GM12878 (cell line): ENCODE results near the gene PRKN. TPM values are rescaled to one million over a fixed set of nuclear protein-coding genes. Genes with fewer than 3 reads are reported as not detected.

Experiments used
- ATAC-seq: fragments of 200-7000 bp; cut with Tn5 transposase; 3 replicates; pipeline ENCODE4 v1.9.1; 2020; ENCODE audit warnings: mild to moderate bottlenecking, moderate library complexity
- BruUV-seq: library from RNA; stranded (reverse); fragments of 400-500 nt; replicated peaks from 2 replicates; lab custom pipeline; 2021; lab: Mats Ljungman, UMichigan
- CTCF ChIA-PET: fragments of 300-600 bp; sonication (Branson Sonifier 250); formaldehyde crosslinking; extraction: SDS; loops from one replicate; lab custom pipeline; 2021; ENCODE audit warnings: inconsistent platforms; lab: Yijun Ruan, JAX
- POLR2A ChIA-PET: fragments of 350-600 bp; formaldehyde crosslinking; extraction: SDS; loops from one replicate; lab custom pipeline; 2021; ENCODE audit warnings: inconsistent platforms; lab: Charles Lee
- RAD21 ChIA-PET: fragments of 300-600 bp; sonication (Branson Sonifier 250); formaldehyde crosslinking; loops from one replicate; lab custom pipeline; 2023; ENCODE audit warnings: antibody characterized with exemption; ENCODE audit not compliant: unreplicated experiment; lab: Charles Lee
- SMC1A ChIA-PET: fragments of 300-600 bp; sonication (Branson Sonifier 250); formaldehyde crosslinking; loops from one replicate; lab custom pipeline; 2023; ENCODE audit not compliant: unreplicated experiment, uncharacterized antibody; lab: Charles Lee
- DNase-seq: peaks from one replicate; pipeline ENCODE4 v3.0.0-alpha.2; 2011; ENCODE audit warnings: low read depth, low spot score
- FAIRE-seq: peaks from 3 replicates; lab custom pipeline; 2011; peaks lifted over from hg19 to GRCh38; lab: Jason Lieb, UNC
- H2AFZ ChIP-seq: 2 replicates; pipeline ENCODE4 v1.6.0; 2011; ENCODE audit warnings: low read depth, low read length, control low read depth; ENCODE audit not compliant: control insufficient read depth
- H3K27ac ChIP-seq: 2 replicates; pipeline ENCODE4 v1.5.1; 2011; ENCODE audit warnings: control low read depth; ENCODE audit not compliant: control insufficient read depth, insufficient read depth
- H3K27me3 ChIP-seq, 2 experiments: replicated peaks in 1 of 2; 2 replicates each; pipeline versions ENCODE4 v1.6.0 to v1.6.1; 2011; ENCODE audit warnings: low read length in 1 of 2; ENCODE audit not compliant: control insufficient read depth in 2 of 2, insufficient read depth in 2 of 2
- H3K36me3 ChIP-seq, 2 experiments: 2 replicates each; pipeline ENCODE4 v1.5.1; 2011; ENCODE audit warnings: low read length in 1 of 2; ENCODE audit not compliant: control insufficient read depth in 2 of 2, insufficient read depth in 2 of 2
- H3K4me1 ChIP-seq: 2 replicates; pipeline ENCODE4 v1.6.1; 2011; ENCODE audit warnings: mild to moderate bottlenecking, low read length, moderate library complexity, mixed read lengths; ENCODE audit not compliant: control insufficient read depth, insufficient read depth
- H3K4me2 ChIP-seq: 2 replicates; pipeline ENCODE4 v1.6.0; 2011; ENCODE audit warnings: control low read depth; ENCODE audit not compliant: control insufficient read depth, insufficient read depth
- H3K4me3 ChIP-seq: fragments of 200-600 bp; sonication (generic); 2 replicates; pipeline ENCODE4 v1.5.1; 2016
- H3K79me2 ChIP-seq: 2 replicates; pipeline ENCODE4 v1.6.0; 2011; ENCODE audit warnings: low read length; ENCODE audit not compliant: control insufficient read depth, insufficient read depth
- H3K9ac ChIP-seq: 2 replicates; pipeline ENCODE4 v1.8.0; 2011; ENCODE audit warnings: low read length, control low read depth, mixed read lengths; ENCODE audit not compliant: control insufficient read depth, insufficient read depth
- H3K9me3 ChIP-seq: replicated peaks from 3 replicates; pipeline ENCODE4 v1.5.1; 2011; ENCODE audit warnings: mild to moderate bottlenecking, low read length; ENCODE audit not compliant: control insufficient read depth, insufficient read depth
- H4K20me1 ChIP-seq: 2 replicates; pipeline ENCODE4 v1.6.0; 2011; ENCODE audit not compliant: control insufficient read depth, insufficient read depth
- BRCA1 ChIP-seq: IDR thresholded peaks from 2 replicates; pipeline ENCODE4 v1.6.1; 2011; ENCODE audit warnings: low read depth, low read length, improper control_type of control experiment
- CBX5 ChIP-seq: sonication (generic); IDR thresholded peaks from 2 replicates; pipeline ENCODE4 v1.6.1; 2016; ENCODE audit warnings: low read depth, moderate library complexity, mild to moderate bottlenecking, inconsistent platforms
- CREB1 ChIP-seq: IDR thresholded peaks from 2 replicates; pipeline ENCODE4 v1.6.1; 2012; ENCODE audit warnings: low read depth, mild to moderate bottlenecking, inconsistent platforms
- MTA2 ChIP-seq: fragments of 450-650 bp; IDR thresholded peaks from 2 replicates; pipeline ENCODE4 v1.6.1; 2016; ENCODE audit warnings: low read depth, mild to moderate bottlenecking, moderate library complexity
- NBN ChIP-seq: fragments of 450-650 bp; IDR thresholded peaks from 2 replicates; pipeline ENCODE4 v1.6.1; 2016
- PAX5 ChIP-seq: IDR thresholded peaks from 2 replicates; pipeline ENCODE4 v1.6.1; 2011; ENCODE audit warnings: low read depth, low read length, borderline replicate concordance
- ZNF274 ChIP-seq: IDR thresholded peaks from one replicate; pipeline ENCODE4 v1.8.0; 2011; ENCODE audit not compliant: insufficient read length, insufficient read depth
- WGBS: methylation state at CpG from one replicate; pipeline ENCODE4 v1.1.6; 2016; ENCODE audit warnings: low lambda C conversion rate; ENCODE audit not compliant: insufficient replicate concordance, insufficient coverage; ENCODE audit errors: missing lambda C conversion rate; 5-methylcytosine and 5-hydroxymethylcytosine counted together
- in situ Hi-C: fragments of 300-500 bp; cut with MboI; formaldehyde crosslinking; loops from 9 replicates; pipeline ENCODE4 v1.14.3; 2018; ENCODE audit warnings: mixed read lengths
- intact Hi-C: fragments of 100-400 bp; cut with micrococcal nuclease; formaldehyde crosslinking; loops from one replicate; pipeline ENCODE4 v1.14.2; 2022; ENCODE audit not compliant: unreplicated experiment
- polyA plus RNA-seq, 11 experiments: library from polyadenylated mRNA; depleted of rRNA in 4 of 11; unstranded in 6 of 11; stranded (reverse) in 5 of 11; fragments of >200 nt; fragmentation: Nextera tagmentation in 4 of 11; fragmentation: Illumina TruSeq in 1 of 11; extraction: Ambion mirVana in 4 of 11; extraction: Trizol in 1 of 11; gene quantifications; 1 replicate in 1 of 11; 2 replicates in 10 of 11; pipeline versions ENCODE4 v1.2.1 to v1.2.3, GENCODE V29; 2011 to 2016; ENCODE audit warnings: inconsistent platforms in 2 of 11, missing spikeins in 2 of 11, low read depth in 1 of 11
- total RNA-seq, 4 experiments: library from RNA; depleted of rRNA in 3 of 4; stranded (reverse); fragments of >200 nt in 3 of 4; fragmentation: Illumina TruSeq in 1 of 4; extraction: Trizol in 1 of 4; gene quantifications; 2 replicates each; pipeline versions ENCODE4 v1.2.1 to v1.2.3, GENCODE V29; 2013 to 2021
- TF ChIP-seq, protein P1 (sequence below): IDR thresholded peaks from 2 replicates; pipeline ENCODE4 v1.6.1; 2011; ENCODE audit warnings: borderline replicate concordance, low read depth, mild to moderate bottlenecking, moderate library complexity, mixed read lengths, low read length; ENCODE audit not compliant: insufficient read depth; ENCODE audit errors: extremely low read length
- TF ChIP-seq, protein P2 (sequence below): fragments of 150-350 bp; IDR thresholded peaks from 2 replicates; pipeline ENCODE4 v1.6.1; 2014; ENCODE audit warnings: mild to moderate bottlenecking, low read depth, low read length

PRKN gene
- total and polyA plus RNA-seq, 10 of the 15 experiments (the other 5 are each of a cell fraction or from before 2014, with no cell fraction given), result 0.06 to 0.09 TPM; not detected in 8

DNA sequence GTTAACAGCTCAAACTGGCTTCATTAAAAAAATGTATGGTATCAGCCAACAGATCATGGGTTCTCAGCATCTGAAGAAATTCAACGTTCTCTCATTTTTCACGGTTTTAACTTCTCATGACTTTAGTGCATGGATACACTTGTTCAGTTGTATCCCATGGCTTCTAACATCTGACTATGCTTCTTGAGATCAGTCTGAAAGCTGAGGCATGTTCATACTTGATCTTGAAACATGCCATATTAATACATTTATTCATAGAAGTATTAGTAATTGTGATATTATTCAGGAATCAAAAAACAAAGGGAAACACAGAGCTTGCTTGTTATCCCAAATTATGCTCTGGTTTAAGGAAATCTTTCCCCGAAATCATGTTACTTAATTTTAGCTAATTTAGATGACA is 649.4 kb downstream of the PRKN start:
- no peaks in the 10 kb centered on the region for H3K27me3 ChIP-seq
- H3K4me3 ChIP-seq, result no peak overlapping the region
- no TSS peak for BruUV-seq
- SMC1A ChIA-PET, result interaction anchor here (1.0 kb wide), 1 partner anchor 11 kb away, joined by 3 read pairs; no protein-coding TSS in a partner anchor
- DNase-seq (no peak), ATAC-seq (no peak), FAIRE-seq (no peak)
- H3K4me2 ChIP-seq, result no peak overlapping the region
- intact Hi-C loops, result no loop called here
- no peak overlapping the region for H3K27ac ChIP-seq
- no peak overlapping the region for H3K9ac ChIP-seq
- H3K79me2 ChIP-seq, result no peaks in the 10 kb centered on the region
- POLR2A ChIA-PET, result no interaction called here
- no peaks in the 10 kb centered on the region for H3K9me3 ChIP-seq
- H2AFZ ChIP-seq, result no peak overlapping the region
- TF ChIP-seq CREB1 (no peak), NBN (no peak), PAX5 (no peak), MTA2 (no peak), CBX5 (no peak), BRCA1 (no peak), ZNF274 (no peak)
- TF ChIP-seq, protein P1, sequence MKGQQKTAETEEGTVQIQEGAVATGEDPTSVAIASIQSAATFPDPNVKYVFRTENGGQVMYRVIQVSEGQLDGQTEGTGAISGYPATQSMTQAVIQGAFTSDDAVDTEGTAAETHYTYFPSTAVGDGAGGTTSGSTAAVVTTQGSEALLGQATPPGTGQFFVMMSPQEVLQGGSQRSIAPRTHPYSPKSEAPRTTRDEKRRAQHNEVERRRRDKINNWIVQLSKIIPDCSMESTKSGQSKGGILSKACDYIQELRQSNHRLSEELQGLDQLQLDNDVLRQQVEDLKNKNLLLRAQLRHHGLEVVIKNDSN, result no peak
- TF ChIP-seq, protein P2, sequence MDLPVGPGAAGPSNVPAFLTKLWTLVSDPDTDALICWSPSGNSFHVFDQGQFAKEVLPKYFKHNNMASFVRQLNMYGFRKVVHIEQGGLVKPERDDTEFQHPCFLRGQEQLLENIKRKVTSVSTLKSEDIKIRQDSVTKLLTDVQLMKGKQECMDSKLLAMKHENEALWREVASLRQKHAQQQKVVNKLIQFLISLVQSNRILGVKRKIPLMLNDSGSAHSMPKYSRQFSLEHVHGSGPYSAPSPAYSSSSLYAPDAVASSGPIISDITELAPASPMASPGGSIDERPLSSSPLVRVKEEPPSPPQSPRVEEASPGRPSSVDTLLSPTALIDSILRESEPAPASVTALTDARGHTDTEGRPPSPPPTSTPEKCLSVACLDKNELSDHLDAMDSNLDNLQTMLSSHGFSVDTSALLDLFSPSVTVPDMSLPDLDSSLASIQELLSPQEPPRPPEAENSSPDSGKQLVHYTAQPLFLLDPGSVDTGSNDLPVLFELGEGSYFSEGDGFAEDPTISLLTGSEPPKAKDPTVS, result no peak
- in situ Hi-C loops, result no loop called here
- H3K36me3 ChIP-seq, result no peaks in the 10 kb centered on the region
- WGBS, result 27% methylated on average over 3 of the region's 3 CpGs
- RAD21 ChIA-PET, result no interaction called here
- no peaks in the 10 kb centered on the region for H4K20me1 ChIP-seq
- CTCF ChIA-PET, result no interaction called here
- no peaks in the 10 kb centered on the region for H3K4me1 ChIP-seq
